NCI-H2196 treated with DMSO at 0.1 percent for 48 hours (cell line): Measurements from ENCODE around the gene SPTSSA.
"Not testable (repeated sequence)": the region's sequence is repeated elsewhere in the genome, so short reads cannot be mapped to it uniquely, and the experiment has no call there.

Experiments
- DNase-seq: peaks from one replicate; lab custom pipeline; 2025; ENCODE audit not compliant: unreplicated experiment; lab: John Stamatoyannopoulos, UW

Gene SPTSSA, protein sequence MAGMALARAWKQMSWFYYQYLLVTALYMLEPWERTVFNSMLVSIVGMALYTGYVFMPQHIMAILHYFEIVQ

GRCh38 chr14:34462132-34462893, at the start of gene SPTSSA:
Gene SPTSSA (minus strand): TSS chr14:34462240. CDS start chr14:34462207, 33 bp downstream.
- DNase-seq = peak; percentile 90

DNA sequence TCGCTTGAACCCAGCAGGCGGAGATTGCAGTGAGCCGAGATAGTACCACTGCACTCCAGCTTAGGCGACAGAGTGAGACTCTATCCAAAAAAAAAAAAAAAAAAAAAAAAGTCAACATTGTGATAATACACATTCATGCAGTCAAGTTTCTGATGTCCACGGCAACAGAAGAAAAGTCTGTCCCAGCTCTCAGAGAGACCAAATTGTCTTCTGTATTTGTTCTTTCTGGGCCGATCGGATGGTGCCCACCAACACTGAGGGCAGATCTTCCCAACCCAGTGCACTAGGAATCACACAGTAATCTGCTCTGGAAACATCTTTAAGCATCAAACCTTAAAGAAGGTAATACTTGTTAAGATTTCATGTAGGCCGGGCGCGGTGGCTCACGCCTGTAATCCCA, 45.8 kb upstream of the SPTSSA start:
- DNase-seq = no peak

GRCh38 chr14:34507459-34507858, 45.4 kb upstream of the SPTSSA start:
- DNase-seq = no peak

DNA sequence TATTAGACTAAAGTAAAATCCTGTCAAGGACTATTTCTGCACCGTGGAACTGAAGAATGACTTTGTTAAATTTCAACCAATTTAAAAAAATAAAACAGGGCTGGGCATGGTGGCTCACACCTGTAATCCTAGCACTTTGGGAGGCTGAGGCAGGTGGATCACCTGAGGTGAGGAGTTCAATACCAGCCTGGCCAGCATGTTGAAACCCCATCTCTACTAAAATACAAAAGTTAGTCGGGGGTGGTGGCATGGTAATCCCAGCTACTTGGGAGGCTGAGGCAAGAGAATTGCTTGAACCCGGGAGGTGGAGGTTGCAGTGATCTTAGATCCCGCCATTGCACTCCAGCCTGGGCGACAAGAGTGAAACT, 43.1 kb upstream of the SPTSSA start:
- DNase-seq = not testable (repeated sequence)

GRCh38 chr14:34504027-34504426, 42.0 kb upstream of the SPTSSA start:
- not testable (repeated sequence) for DNase-seq

GRCh38 chr14:34502545-34503225, 40.6 kb upstream of the SPTSSA start:
- no peak for DNase-seq

GRCh38 chr14:34502001-34502400, 40.0 kb upstream of the SPTSSA start:
- no peak for DNase-seq

GRCh38 chr14:34501004-34501580, 39.1 kb upstream of the SPTSSA start:
- DNase-seq = no peak

DNA sequence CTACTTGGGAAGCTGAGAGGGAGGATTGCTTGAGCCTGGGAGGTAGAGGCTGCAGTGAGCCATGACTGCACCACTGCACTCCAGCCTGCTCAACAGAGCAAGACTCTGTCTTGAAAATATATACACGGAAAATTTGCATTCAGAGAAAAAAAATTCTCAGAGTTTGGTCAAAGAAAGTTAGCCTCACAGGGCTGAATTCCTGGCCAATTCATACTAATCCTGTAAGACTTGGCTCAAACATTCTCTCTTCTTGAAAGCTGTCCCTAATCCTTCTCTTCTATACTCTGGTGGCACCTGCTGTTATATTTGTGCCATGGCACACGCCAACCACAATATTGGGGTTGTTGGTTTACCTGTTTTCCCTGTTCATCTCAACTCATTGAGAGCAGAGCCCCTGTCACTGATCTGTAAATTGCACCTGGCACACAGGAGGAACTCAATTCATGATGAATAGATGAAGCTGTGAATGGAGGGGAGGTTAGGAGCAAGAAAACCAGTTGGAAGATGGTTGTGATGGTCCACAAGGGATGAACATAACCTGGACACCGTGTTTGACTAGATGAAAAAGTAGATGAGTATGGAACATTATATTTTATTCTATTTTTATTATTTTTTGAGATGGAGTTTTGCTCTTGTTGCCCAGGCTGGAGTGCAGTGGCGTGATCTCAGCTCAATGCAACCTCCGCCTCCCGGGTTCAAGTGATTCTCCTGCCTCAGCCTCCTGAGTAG, 36.8 kb upstream of the SPTSSA start:
- peak; percentile 19 for DNase-seq

- no peak for DNase-seq
Observed at GRCh38 chr14:34496679-34497513, 34.9 kb upstream of the SPTSSA start.

- no peak for DNase-seq
Observed at GRCh38 chr14:34496007-34496678, 34.1 kb upstream of the SPTSSA start.

DNA sequence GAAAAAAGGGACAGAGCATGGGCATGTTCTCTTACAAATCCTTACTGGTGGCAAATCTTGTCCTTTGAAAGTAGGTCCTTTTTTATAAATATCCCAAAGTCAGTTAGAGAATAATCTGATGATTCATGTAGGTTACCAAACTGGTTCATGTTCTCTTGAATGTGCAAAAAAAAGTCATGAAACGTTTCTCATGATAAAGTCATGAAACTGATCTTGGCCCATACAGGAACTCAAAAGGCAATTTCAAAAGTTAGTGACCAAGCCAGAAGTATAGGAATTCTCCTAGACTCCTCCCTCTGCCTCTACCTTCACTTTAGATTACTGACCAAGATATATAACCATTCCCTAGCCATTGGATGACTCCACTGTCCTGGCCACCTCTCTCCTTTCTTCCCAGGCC, 27.3 kb upstream of the SPTSSA start:
- DNase-seq = no peak

GRCh38 chr14:34488528-34488927, 26.5 kb upstream of the SPTSSA start:
- no peak for DNase-seq

GRCh38 chr14:34484726-34485125, 22.7 kb upstream of the SPTSSA start:
- DNase-seq = no peak

DNA sequence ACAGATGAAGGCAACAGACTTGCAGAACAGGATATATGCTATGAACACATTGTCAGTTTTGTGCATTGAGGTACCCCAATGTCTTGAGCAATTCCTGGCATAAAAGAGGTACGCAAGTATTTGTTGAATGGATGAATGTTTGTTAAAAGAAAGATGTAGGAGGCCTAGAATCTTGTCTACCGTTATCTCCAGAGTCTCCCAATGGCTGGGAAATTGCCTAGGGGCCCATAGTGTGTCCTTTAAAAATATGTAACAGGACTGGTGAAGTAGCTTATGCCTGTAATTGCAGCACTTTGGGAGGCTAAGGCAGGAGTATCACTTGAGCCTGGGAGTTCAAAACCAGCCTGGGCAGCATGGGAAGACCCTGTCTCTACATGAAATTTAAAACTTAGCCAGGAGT, 20.4 kb upstream of the SPTSSA start:
- DNase-seq = no peak

DNA sequence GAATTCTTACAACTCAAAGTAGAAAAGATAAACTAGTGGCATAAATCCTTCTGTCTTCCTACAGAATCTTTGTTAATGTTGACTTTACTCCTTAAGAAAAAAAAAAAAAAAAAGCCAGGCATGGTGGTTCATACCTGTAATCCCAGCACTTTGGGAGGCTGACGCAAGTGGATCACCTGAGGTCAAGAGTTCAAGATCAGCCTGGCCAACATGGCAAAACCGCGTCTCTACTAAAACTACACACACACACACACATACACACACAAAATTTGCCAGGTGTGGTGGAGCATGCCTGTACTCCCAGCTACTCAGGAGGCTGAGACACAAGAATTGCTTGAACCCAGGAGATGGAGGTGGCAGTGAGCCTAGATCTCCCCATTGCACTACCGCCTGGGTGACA, 17.7 kb upstream of the SPTSSA start:
- DNase-seq = no peak

GRCh38 chr14:34478261-34478660, 16.2 kb upstream of the SPTSSA start:
- DNase-seq = no peak

DNA sequence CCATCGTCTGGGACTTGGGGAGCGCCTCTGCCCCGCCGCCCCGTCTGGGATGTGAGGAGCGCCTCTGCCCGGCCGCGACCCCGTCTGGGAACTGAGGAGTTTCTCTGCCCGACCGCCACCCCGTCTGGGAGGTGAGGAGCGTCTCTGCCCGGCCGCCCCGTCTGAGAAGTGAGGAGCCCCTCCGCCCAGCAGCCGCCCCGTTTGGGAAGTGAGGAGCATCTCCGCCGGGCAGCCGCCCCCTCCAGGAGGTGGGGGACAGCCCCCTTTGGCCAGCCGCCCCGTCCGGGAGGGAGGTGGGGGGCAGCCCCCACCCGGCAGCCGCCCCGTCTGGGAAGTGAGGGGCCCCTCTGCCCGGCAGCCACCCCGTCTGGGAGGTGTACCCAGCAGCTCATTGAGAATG, 14.0 kb upstream of the SPTSSA start:
- DNase-seq = not testable (repeated sequence)

DNA sequence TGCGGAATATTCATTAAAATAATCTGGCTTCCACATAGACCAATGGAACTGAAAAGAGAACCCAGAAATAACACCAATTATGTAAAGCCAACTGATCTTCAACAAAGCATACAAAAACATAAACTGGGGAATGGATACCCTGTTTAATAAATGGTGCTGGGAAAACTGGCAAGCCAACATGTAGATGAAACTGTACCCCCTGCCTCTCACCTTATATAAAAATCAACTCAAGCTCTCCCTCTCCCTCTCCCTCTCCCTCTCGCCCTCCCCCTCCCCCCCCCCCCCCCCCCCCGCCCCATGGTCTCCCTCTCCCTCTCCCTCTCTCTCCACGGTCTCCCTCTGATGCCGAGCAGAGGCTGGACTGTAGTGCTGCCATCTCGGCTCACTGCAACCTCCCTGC, 13.1 kb upstream of the SPTSSA start:
- DNase-seq = no peak

GRCh38 chr14:34474187-34474679, 12.2 kb upstream of the SPTSSA start:
- no peak for DNase-seq
